ENCODE measurements around the gene UNC5CL.

UNC5CL gene

DNA sequence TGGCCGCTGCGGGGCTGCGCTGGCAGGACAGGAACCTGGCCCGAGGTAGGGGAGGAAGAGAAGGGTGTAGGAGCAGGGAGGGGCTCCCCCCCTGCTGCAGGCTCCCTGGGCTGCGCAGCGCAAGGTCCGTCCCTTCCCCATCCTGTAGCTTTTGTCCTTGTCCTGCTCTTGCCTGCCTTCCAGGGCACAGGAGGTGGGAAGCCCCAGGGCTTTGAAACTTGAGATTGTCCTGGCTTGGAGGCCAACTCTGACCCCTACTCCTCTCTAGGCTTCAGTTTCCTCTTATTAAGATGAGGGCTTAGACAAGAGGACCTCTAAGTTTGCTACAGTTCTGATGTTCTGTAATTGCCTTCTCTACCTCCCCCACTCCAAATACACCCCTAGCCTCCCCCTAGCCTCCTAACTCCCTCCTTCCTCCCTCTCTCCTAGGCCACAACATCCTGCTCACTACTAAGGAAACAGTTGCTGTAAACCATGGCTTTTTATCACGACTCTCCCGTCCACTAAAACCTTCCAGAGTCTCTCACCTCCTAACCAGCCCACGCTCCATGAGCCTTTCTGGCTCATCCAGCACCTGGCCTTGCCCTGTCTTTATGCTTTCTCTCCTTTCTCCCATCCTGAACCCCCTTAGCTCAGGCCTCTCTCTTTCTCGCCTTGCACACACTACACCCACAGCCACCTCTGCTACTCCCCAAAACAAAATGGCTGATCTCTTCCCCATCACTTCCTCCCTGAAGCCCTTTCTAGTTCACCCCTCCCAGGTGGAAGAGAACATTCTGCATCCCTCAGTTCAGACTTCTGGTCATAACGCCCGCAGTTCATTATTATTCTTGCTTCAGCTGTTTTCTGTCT, 10.2 kb downstream of the UNC5CL start:
- Histone ChIP-seq H2AFZ (ENCODE audit: low read depth, low read length, severe bottlenecking) (peak overlapping the region; percentile 91), H3K27ac (ENCODE audit: low read depth, low read length) (no peak overlapping the region)

DNA sequence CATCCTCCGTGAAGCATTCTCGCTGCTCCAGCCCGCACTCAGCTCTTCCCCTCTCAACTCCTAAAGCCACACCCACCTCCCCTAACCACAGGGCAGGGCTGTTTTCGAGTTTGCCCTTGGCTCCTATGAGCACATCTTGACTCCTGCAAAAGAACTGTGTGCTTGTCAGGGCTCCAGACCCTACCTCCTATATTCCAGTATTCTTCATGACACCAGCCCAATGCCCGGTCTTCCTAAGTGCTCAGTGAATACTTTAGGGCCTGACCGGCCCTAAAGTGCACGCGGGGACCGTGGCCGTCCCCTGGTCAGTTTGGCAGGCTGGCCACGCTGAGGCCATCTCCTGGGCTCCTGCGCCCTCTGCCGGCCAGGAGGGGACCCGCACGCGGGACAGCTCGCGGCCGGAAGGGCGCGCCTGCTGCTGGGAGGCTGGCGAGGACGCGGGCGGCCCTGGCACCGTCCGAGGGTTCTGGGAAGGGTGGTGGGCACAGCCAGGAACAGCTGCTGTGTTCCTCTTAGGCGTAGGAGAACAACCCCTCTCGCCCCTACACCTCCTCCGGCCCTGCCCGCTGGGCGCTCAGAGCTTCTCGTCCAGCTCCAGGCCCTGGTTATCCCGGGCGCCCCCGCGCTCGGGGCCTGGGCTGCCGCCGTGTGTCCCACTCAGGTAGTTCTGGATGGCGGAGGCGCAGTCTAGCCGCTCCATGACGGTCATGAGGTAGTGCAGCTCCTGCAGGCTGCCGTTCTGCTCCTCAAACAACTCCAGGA, 11.0 kb downstream of the UNC5CL start:
- H3K36me3 ChIP-seq (ENCODE audit: low read length), result no peaks in the 10 kb centered on the region
- H3K79me2 ChIP-seq (ENCODE audit: insufficient read depth, low read length), result no peaks in the 10 kb centered on the region
- peak overlapping the region; percentile 36 for H3K4me2 ChIP-seq (ENCODE audit: low read depth, low read length, poor library complexity, severe bottlenecking)
- peak overlapping the region; percentile 11 for H3K4me3 ChIP-seq (ENCODE audit: insufficient read depth, low read length, poor library complexity, severe bottlenecking)
- no peaks in the 10 kb centered on the region for H3F3A ChIP-seq (ENCODE audit: insufficient read depth)
- H2AFZ ChIP-seq (ENCODE audit: low read depth, low read length, severe bottlenecking), result peak overlapping the region; percentile 91
- H3K9me2 ChIP-seq (replicated peaks; ENCODE audit: insufficient read depth, low read length), result no peaks in the 10 kb centered on the region
- no peaks in the 10 kb centered on the region for H3K9me3 ChIP-seq (ENCODE audit: insufficient read depth, low read length)
- TF ChIP-seq, protein P1, sequence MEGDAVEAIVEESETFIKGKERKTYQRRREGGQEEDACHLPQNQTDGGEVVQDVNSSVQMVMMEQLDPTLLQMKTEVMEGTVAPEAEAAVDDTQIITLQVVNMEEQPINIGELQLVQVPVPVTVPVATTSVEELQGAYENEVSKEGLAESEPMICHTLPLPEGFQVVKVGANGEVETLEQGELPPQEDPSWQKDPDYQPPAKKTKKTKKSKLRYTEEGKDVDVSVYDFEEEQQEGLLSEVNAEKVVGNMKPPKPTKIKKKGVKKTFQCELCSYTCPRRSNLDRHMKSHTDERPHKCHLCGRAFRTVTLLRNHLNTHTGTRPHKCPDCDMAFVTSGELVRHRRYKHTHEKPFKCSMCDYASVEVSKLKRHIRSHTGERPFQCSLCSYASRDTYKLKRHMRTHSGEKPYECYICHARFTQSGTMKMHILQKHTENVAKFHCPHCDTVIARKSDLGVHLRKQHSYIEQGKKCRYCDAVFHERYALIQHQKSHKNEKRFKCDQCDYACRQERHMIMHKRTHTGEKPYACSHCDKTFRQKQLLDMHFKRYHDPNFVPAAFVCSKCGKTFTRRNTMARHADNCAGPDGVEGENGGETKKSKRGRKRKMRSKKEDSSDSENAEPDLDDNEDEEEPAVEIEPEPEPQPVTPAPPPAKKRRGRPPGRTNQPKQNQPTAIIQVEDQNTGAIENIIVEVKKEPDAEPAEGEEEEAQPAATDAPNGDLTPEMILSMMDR (IDR thresholded peaks at IDR 0.05; ENCODE audit: insufficient read depth, low read length, poor library complexity, severe bottlenecking), result peak; percentile 100
- no peak for TF ChIP-seq EZH2phosphoT487 (conservative IDR thresholded peaks at IDR 0.05; ENCODE audit: low read length)
- peak overlapping the region; percentile 46 for H3K9ac ChIP-seq (ENCODE audit: low read length)
- H3K27me3 ChIP-seq (ENCODE audit: low read length), result no peaks in the 10 kb centered on the region
- no peaks in the 10 kb centered on the region for H4K20me1 ChIP-seq (ENCODE audit: low read depth, low read length)
- no peak overlapping the region for H3K27ac ChIP-seq (ENCODE audit: low read depth, low read length)

More for the DNA sequence above, 10.2 kb downstream of the UNC5CL start:
- Histone ChIP-seq H3K79me2 (ENCODE audit: insufficient read depth, low read length) (no peaks in the 10 kb centered on the region), H3K27me3 (ENCODE audit: low read length) (no peaks in the 10 kb centered on the region), H3K9me2 (replicated peaks; ENCODE audit: insufficient read depth, low read length) (no peaks in the 10 kb centered on the region), H3K9me3 (ENCODE audit: insufficient read depth, low read length) (no peaks in the 10 kb centered on the region), H3K9ac (ENCODE audit: low read length) (peak overlapping the region; percentile 46), H3K4me2 (ENCODE audit: low read depth, low read length, poor library complexity, severe bottlenecking) (peak overlapping the region; percentile 36), H3F3A (ENCODE audit: insufficient read depth) (no peaks in the 10 kb centered on the region), H4K20me1 (ENCODE audit: low read depth, low read length) (no peaks in the 10 kb centered on the region), H3K4me3 (ENCODE audit: insufficient read depth, low read length, poor library complexity, severe bottlenecking) (peak overlapping the region; percentile 11), H3K36me3 (ENCODE audit: low read length) (no peaks in the 10 kb centered on the region)
- TF ChIP-seq, protein P1 (IDR thresholded peaks at IDR 0.05; ENCODE audit: insufficient read depth, low read length, poor library complexity, severe bottlenecking), result no peak
- TF ChIP-seq EZH2phosphoT487 (conservative IDR thresholded peaks at IDR 0.05; ENCODE audit: low read length), result no peak

DNA sequence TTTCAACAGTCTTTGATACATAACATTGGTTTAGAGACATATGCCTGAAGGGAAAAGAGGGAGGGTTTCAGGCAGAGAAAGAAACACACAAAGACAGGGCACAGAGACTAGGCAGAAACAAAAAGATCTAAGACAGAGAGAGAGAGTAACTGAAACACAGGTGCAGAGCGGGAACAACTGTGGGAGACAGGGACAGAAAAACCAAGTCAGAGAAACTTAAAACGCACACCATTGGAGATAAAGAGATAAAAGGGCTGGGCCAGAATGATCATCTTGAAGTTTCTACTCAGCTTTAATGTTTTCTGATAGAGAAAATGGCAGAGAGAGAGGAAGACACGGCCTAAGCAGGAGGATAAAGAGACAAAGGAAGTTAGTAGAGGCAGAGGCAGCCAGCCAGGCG, 11.8 kb downstream of the UNC5CL start:
- H3K9me2 ChIP-seq (replicated peaks; ENCODE audit: insufficient read depth, low read length), result no peaks in the 10 kb centered on the region
- H3K27ac ChIP-seq (ENCODE audit: low read depth, low read length), result no peak overlapping the region
- no peaks in the 10 kb centered on the region for H3F3A ChIP-seq (ENCODE audit: insufficient read depth)
- H3K9me3 ChIP-seq (ENCODE audit: insufficient read depth, low read length), result no peaks in the 10 kb centered on the region
- TF ChIP-seq EZH2phosphoT487 (conservative IDR thresholded peaks at IDR 0.05; ENCODE audit: low read length), result no peak
- TF ChIP-seq, protein P1 (IDR thresholded peaks at IDR 0.05; ENCODE audit: insufficient read depth, low read length, poor library complexity, severe bottlenecking), result no peak
- peak overlapping the region; percentile 5 for H3K4me3 ChIP-seq (ENCODE audit: insufficient read depth, low read length, poor library complexity, severe bottlenecking)
- H3K36me3 ChIP-seq (ENCODE audit: low read length), result no peaks in the 10 kb centered on the region
- peak overlapping the region; percentile 91 for H2AFZ ChIP-seq (ENCODE audit: low read depth, low read length, severe bottlenecking)
- no peaks in the 10 kb centered on the region for H3K79me2 ChIP-seq (ENCODE audit: insufficient read depth, low read length)
- H4K20me1 ChIP-seq (ENCODE audit: low read depth, low read length), result no peaks in the 10 kb centered on the region
- peak overlapping the region; percentile 36 for H3K4me2 ChIP-seq (ENCODE audit: low read depth, low read length, poor library complexity, severe bottlenecking)
- no peaks in the 10 kb centered on the region for H3K27me3 ChIP-seq (ENCODE audit: low read length)
- H3K9ac ChIP-seq (ENCODE audit: low read length), result peak overlapping the region; percentile 46; the same call in 1 of the 2 replicates

Data from SU-DHL-6 (cell line).